ENCODE results near the gene STAM2. TPM values are rescaled to one million over a fixed set of nuclear protein-coding genes. Genes with fewer than 3 reads are reported as not detected.
A peak's percentile ranks its signal among the peaks of the same experiment; 100 is the strongest.
"Not testable (repeated sequence)": the region's sequence is repeated elsewhere in the genome, so short reads cannot be mapped to it uniquely, and the experiment has no call there.

STAM2 gene
- total RNA-seq, 1 experiment from 2014 or later, result 21.0 TPM

DNA sequence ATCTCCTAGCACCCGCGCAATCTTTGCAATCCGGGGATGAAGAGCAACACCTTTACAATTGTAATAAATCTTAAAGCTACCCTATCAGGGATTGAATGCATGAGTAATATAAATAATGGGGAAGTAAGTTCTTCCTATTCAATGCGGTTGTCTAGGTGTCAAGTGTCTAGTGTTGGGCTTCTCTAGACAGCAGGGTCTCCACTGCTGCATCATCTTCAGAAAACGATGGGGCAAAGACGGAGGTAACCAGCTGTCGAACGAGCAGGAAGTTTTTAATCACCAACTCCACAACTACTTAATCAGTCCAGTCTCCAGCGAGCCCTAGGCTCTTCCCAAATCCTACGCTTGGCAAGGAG is 573 bp downstream of the STAM2 start:
- CTCF ChIA-PET, result interaction anchor here (1.6 kb wide), 1 partner anchor 472 kb away, joined by 8 read pairs; no protein-coding TSS in a partner anchor
- peaks cover 51% of the 10 kb centered on the region for H3K79me2 ChIP-seq (ENCODE audit: low read length)

DNA sequence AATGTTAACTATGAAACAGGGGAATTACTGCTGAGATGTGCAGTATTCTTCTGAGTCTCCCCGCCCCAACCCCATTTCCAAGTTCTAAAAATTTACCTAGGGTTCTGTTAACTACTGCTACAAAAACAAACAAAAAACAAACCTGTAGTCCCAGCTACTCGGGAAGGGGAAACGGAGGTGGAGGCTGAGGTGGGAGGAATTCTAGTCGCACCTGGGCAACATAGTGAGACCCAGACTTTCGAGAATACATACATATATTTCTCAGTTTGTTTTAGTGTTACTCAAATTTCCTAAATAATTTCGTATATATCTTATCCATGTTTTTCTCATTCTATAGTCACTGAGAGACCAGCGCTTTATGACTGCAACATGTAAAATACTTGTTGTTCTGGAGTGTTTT is 989 bp downstream of the STAM2 start:
- peak overlapping the region; percentile 94 for H2AFZ ChIP-seq (ENCODE audit: low read length)
- H4K20me1 ChIP-seq (ENCODE audit: low read length), result no peaks in the 10 kb centered on the region
- H3K9me3 ChIP-seq (ENCODE audit: low read length), result no peaks in the 10 kb centered on the region
- no peaks in the 10 kb centered on the region for H3K36me3 ChIP-seq (ENCODE audit: low read depth, low read length)
- H3K9me2 ChIP-seq (replicated peaks; ENCODE audit: low read length), result no peaks in the 10 kb centered on the region
- peaks cover 21% of the 10 kb centered on the region for H3K4me1 ChIP-seq (ENCODE audit: insufficient read depth, low read length)
- no peaks in the 10 kb centered on the region for H3K27me3 ChIP-seq (ENCODE audit: low read length)
- DNase-seq, result no peak
- intact Hi-C loops (cut with micrococcal nuclease), result loop anchor here (2.0 to 5.0 kb wide), 2 partner anchors 67 to 542 kb away; partner anchors contain the start of gene PRPF40A
- ATAC-seq, result no peak
- peak overlapping the region; percentile 94 for H3K9ac ChIP-seq (ENCODE audit: low read length)
- H3K4me2 ChIP-seq (ENCODE audit: low read length), result peak overlapping the region; percentile 90
- BruUV-seq (replicated peaks), result no TSS peak
- TF ChIP-seq, protein P1, sequence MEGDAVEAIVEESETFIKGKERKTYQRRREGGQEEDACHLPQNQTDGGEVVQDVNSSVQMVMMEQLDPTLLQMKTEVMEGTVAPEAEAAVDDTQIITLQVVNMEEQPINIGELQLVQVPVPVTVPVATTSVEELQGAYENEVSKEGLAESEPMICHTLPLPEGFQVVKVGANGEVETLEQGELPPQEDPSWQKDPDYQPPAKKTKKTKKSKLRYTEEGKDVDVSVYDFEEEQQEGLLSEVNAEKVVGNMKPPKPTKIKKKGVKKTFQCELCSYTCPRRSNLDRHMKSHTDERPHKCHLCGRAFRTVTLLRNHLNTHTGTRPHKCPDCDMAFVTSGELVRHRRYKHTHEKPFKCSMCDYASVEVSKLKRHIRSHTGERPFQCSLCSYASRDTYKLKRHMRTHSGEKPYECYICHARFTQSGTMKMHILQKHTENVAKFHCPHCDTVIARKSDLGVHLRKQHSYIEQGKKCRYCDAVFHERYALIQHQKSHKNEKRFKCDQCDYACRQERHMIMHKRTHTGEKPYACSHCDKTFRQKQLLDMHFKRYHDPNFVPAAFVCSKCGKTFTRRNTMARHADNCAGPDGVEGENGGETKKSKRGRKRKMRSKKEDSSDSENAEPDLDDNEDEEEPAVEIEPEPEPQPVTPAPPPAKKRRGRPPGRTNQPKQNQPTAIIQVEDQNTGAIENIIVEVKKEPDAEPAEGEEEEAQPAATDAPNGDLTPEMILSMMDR (conservative IDR thresholded peaks at IDR 0.05; ENCODE audit: low read depth, low read length), result no peak
- TF ChIP-seq EZH2phosphoT487 (IDR thresholded peaks at IDR 0.05; ENCODE audit: borderline replicate concordance, low read length) (no peak), EZH2 (IDR thresholded peaks at IDR 0.05; ENCODE audit: low read length, unreplicated experiment) (no peak)
- peak overlapping the region; percentile 94 for H3K4me3 ChIP-seq (ENCODE audit: low read length)
- peaks cover 55% of the 10 kb centered on the region for H3K79me2 ChIP-seq (ENCODE audit: low read length)
- POLR2A ChIA-PET (ENCODE audit: unreplicated experiment), result no interaction called here
- H3F3A ChIP-seq (ENCODE audit: low read length, unreplicated experiment), result no peaks in the 10 kb centered on the region
- H3K27ac ChIP-seq (ENCODE audit: low read length), result no peak overlapping the region
- CTCF ChIA-PET, result no interaction called here

More for the DNA sequence above, 573 bp downstream of the STAM2 start:
- peak; percentile 5 for DNase-seq
- Histone ChIP-seq H3K4me1 (ENCODE audit: insufficient read depth, low read length) (peaks cover 21% of the 10 kb centered on the region), H3K36me3 (ENCODE audit: low read depth, low read length) (no peaks in the 10 kb centered on the region), H3K9ac (ENCODE audit: low read length) (peak overlapping the region; percentile 94), H3K4me3 (ENCODE audit: low read length) (peak overlapping the region; percentile 94), H3F3A (ENCODE audit: low read length, unreplicated experiment) (no peaks in the 10 kb centered on the region), H4K20me1 (ENCODE audit: low read length) (no peaks in the 10 kb centered on the region), H3K27me3 (ENCODE audit: low read length) (no peaks in the 10 kb centered on the region), H3K9me3 (ENCODE audit: low read length) (no peaks in the 10 kb centered on the region), H2AFZ (ENCODE audit: low read length) (peak overlapping the region; percentile 94), H3K9me2 (replicated peaks; ENCODE audit: low read length) (no peaks in the 10 kb centered on the region), H3K27ac (ENCODE audit: low read length) (peak overlapping the region; percentile 86), H3K4me2 (ENCODE audit: low read length) (peak overlapping the region; percentile 90)
- TF ChIP-seq, protein P1 (conservative IDR thresholded peaks at IDR 0.05; ENCODE audit: low read depth, low read length), result no peak
- no peak for TF ChIP-seq EZH2 (IDR thresholded peaks at IDR 0.05; ENCODE audit: low read length, unreplicated experiment)
- TF ChIP-seq EZH2phosphoT487 (IDR thresholded peaks at IDR 0.05; ENCODE audit: borderline replicate concordance, low read length), result no peak
- intact Hi-C loops (cut with micrococcal nuclease), result loop anchor here (1.0 to 5.0 kb wide), 5 partner anchors 138 to 1342 kb away; partner anchors contain the start of gene PRPF40A
- POLR2A ChIA-PET (ENCODE audit: unreplicated experiment), result no interaction called here
- peak; percentile 1 for ATAC-seq
- BruUV-seq (replicated peaks), result TSS peak; percentile 56

DNA sequence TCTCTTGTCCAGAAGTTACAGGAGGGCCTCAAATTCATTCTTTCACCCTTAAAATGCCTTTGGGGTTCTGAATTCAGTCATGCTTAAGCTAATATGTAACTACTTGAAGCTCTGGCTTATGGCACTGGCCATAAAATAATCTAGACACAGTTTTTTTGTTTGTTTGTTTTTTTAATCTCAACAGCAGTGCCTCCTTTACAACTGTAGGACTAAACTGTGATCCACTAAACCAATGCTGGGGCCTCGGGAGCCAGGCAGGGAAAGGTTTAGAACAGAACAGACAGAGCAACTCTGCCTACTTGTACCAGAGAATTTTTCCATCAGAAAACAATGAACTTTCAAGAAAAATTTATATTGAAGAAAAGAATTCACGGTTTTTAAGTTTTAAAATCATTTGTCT is 1.7 kb downstream of the STAM2 start:
- POLR2A ChIA-PET (ENCODE audit: unreplicated experiment), result no interaction called here

DNA sequence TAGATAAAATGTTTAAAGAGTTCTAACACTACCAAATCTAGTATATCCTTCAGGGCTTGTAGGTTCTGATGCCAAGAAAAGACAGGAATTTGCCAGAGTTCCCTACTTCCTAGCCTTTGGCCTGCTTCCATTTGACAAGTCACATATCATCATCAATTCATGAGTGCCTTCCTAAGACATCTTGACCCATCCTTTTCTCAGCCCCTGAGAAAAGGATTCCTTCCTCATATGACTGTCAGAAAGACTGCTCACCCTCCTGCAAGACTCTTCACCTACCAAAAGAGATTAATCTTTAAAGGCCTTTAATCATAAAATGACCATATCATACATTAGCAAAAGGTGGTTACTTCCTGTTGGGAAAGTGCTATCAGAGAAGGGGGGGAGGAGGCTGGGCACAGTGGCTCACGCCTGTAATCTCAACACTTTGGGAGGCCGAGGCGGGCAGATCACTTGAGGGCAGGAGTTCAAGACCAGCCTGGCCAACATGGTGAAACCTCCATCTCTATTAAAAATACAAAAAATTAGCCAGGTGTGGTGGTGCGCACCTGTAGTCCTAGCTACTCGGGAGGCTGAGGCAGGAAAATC is 3.3 kb downstream of the STAM2 start:
- peak overlapping the region; percentile 41 for H3K4me3 ChIP-seq (ENCODE audit: low read length)
- ATAC-seq; H3K9me2 ChIP-seq (replicated peaks; ENCODE audit: low read length); H3K27me3 ChIP-seq (ENCODE audit: low read length); BruUV-seq (replicated peaks); H3F3A ChIP-seq (ENCODE audit: low read length, unreplicated experiment); H3K9ac ChIP-seq (ENCODE audit: low read length); H3K36me3 ChIP-seq (ENCODE audit: low read depth, low read length); H4K20me1 ChIP-seq (ENCODE audit: low read length); H2AFZ ChIP-seq (ENCODE audit: low read length); POLR2A ChIA-PET (ENCODE audit: unreplicated experiment); H3K9me3 ChIP-seq (ENCODE audit: low read length): not testable (repeated sequence)
- H3K79me2 ChIP-seq (ENCODE audit: low read length), result peaks cover 75% of the 10 kb centered on the region
- intact Hi-C loops (cut with micrococcal nuclease), result loop anchor here (5.0 kb wide), 1 partner anchor 65 kb away; no protein-coding TSS in a partner anchor
- H3K27ac ChIP-seq (ENCODE audit: low read length), result peak overlapping the region; percentile 64
- peak; percentile 42 for DNase-seq
- CTCF ChIA-PET, result interaction anchor here (1.1 kb wide), 1 partner anchor 136 kb away, joined by 3 read pairs; no protein-coding TSS in a partner anchor
- peaks cover 26% of the 10 kb centered on the region for H3K4me1 ChIP-seq (ENCODE audit: insufficient read depth, low read length)
- H3K4me2 ChIP-seq (ENCODE audit: low read length), result peak overlapping the region; percentile 68

More for the DNA sequence above, 1.7 kb downstream of the STAM2 start:
- no peaks in the 10 kb centered on the region for H3K27me3 ChIP-seq (ENCODE audit: low read length)
- H3K9me2 ChIP-seq (replicated peaks; ENCODE audit: low read length), result no peaks in the 10 kb centered on the region
- peak overlapping the region; percentile 90 for H3K4me2 ChIP-seq (ENCODE audit: low read length)
- DNase-seq (no peak), ATAC-seq (no peak)
- H3K79me2 ChIP-seq (ENCODE audit: low read length), result peaks cover 62% of the 10 kb centered on the region
- no TSS peak for BruUV-seq (replicated peaks)
- intact Hi-C loops (cut with micrococcal nuclease), result loop anchor here (2.0 to 5.0 kb wide), 2 partner anchors 67 to 543 kb away; partner anchors contain the start of gene PRPF40A
- H3K36me3 ChIP-seq (ENCODE audit: low read depth, low read length), result no peaks in the 10 kb centered on the region
- H2AFZ ChIP-seq (ENCODE audit: low read length), result no peak overlapping the region
- H3K27ac ChIP-seq (ENCODE audit: low read length), result no peak overlapping the region
- peaks cover 26% of the 10 kb centered on the region for H3K4me1 ChIP-seq (ENCODE audit: insufficient read depth, low read length)
- H3K9ac ChIP-seq (ENCODE audit: low read length), result 0 out of 2 replicates have a peak overlapping the region, but pooled peaks have one; percentile 94
- TF ChIP-seq, protein P1 (conservative IDR thresholded peaks at IDR 0.05; ENCODE audit: low read depth, low read length), result no peak
- TF ChIP-seq EZH2phosphoT487 (IDR thresholded peaks at IDR 0.05; ENCODE audit: borderline replicate concordance, low read length), result no peak
- no peak for TF ChIP-seq EZH2 (IDR thresholded peaks at IDR 0.05; ENCODE audit: low read length, unreplicated experiment)
- no peaks in the 10 kb centered on the region for H3K9me3 ChIP-seq (ENCODE audit: low read length)
- CTCF ChIA-PET, result no interaction called here
- no peaks in the 10 kb centered on the region for H4K20me1 ChIP-seq (ENCODE audit: low read length)
- H3F3A ChIP-seq (ENCODE audit: low read length, unreplicated experiment), result no peaks in the 10 kb centered on the region
- peak overlapping the region; percentile 94; the same call in 1 of the 2 replicates for H3K4me3 ChIP-seq (ENCODE audit: low read length)
